Left ventricle myocardium inferior (tissue), 1 donor: ENCODE measurements around the gene RPS15A. TPM values are rescaled to one million over a fixed set of nuclear protein-coding genes. Genes with fewer than 3 reads are reported as not detected.

Experiments
- DNase-seq: peaks from one replicate; pipeline ENCODE4 v3.0.0-alpha.2; 2020
- H3K27ac ChIP-seq: fragments of 200-600 bp; replicated peaks from 2 replicates; pipeline ENCODE4 v1.8.0; 2021
- H3K27me3 ChIP-seq: fragments of 200-600 bp; 2 replicates; pipeline ENCODE4 v1.8.0; 2021; ENCODE audit warnings: low read depth
- H3K36me3 ChIP-seq: fragments of 200-600 bp; 2 replicates; pipeline ENCODE4 v1.8.0; 2021
- H3K4me1 ChIP-seq: fragments of 200-600 bp; 2 replicates; pipeline ENCODE4 v1.8.0; 2021
- H3K4me3 ChIP-seq: fragments of 200-600 bp; 2 replicates; pipeline ENCODE4 v1.8.0; 2021; ENCODE audit warnings: mild to moderate bottlenecking, moderate library complexity
- H3K9me3 ChIP-seq: fragments of 200-600 bp; replicated peaks from 2 replicates; pipeline ENCODE4 v1.8.0; 2021
- CTCF ChIP-seq: fragments of 200-600 bp; IDR thresholded peaks from 2 replicates; pipeline ENCODE4 v1.8.0; 2021; ENCODE audit warnings: antibody characterized with exemption, mild to moderate bottlenecking, borderline replicate concordance
- intact Hi-C: fragments of 100-400 bp; cut with micrococcal nuclease; formaldehyde crosslinking; loops from one replicate; pipeline ENCODE4 v1.11.0; 2022
- total RNA-seq: library from RNA; stranded (reverse); fragmentation: NEBNext Ultra II Directional; extraction: Animal tissue kit (Norgen Biotek cat#: 25700); gene quantifications from one replicate; pipeline ENCODE4 v1.2.1, GENCODE V29; 2021
- donor health status: DM: no; HTN: yes; CAD: no; lungs with severe emphysema.

Gene RPS15A
- total RNA-seq, 1 donor from 2014 or later = 683 TPM

DNA sequence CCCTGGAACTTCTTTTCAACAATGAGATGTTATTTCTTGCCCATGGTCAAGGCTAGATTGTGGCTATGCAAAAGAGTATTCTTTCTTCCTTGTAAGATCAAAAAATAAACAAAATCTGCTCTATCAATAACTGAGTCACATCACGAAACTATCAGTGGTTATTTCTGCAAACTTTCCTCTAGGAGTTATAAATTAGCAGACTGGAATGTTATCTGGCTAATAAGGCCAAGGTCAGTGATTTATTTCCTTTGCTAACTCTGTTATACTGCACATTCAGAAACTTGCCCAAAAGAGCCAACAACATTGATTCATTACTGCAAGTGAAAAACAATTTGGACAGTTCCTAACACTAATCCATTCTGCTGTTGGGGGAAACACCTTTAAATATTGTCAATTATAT, 6.2 kb upstream of the RPS15A start:
- no peak for DNase-seq
- Histone ChIP-seq H3K4me3 (no peak overlapping the region), H3K36me3 (peaks cover 64% of the 10 kb centered on the region), H3K27me3 (no peaks in the 10 kb centered on the region), H3K9me3 (no peaks in the 10 kb centered on the region), H3K4me1 (peaks cover 40% of the 10 kb centered on the region), H3K27ac (no peak overlapping the region)
- intact Hi-C loops = no loop called here
- TF ChIP-seq CTCF = no peak

DNA sequence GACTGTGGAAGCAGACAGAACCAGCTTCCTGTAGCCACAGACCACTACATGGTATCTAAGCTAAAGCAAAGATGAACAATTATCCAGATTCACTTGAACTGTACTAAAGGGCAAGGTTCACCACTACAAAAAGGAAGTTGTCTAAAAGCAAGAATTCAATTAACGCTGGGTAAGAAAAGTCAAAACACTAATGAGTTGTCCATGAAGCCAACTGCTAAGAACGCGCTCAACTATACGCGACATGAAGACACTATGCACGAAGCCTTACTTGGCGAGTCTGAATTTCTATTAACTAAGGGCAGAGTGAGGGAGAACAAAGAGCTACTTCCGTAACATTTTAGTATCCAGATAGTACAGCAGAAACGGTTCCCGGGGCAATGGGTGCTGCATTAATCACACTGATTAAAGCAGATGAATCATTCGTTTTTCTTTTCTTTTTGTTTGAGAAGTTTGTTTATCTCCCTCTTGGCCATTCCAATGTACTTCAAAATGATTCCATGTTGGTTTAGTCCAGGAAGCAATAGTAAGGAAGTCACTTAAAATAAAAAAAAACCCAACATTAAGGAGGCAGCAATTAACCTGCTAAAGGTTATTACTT, 2.8 kb upstream of the RPS15A start:
- Histone ChIP-seq H3K27me3 (no peaks in the 10 kb centered on the region), H3K4me3 (no peak overlapping the region), H3K36me3 (peaks cover 73% of the 10 kb centered on the region), H3K9me3 (no peaks in the 10 kb centered on the region), H3K4me1 (peaks cover 36% of the 10 kb centered on the region), H3K27ac (no peak overlapping the region)
- DNase-seq = no peak
- intact Hi-C loops = no loop called here
- no peak for TF ChIP-seq CTCF

DNA sequence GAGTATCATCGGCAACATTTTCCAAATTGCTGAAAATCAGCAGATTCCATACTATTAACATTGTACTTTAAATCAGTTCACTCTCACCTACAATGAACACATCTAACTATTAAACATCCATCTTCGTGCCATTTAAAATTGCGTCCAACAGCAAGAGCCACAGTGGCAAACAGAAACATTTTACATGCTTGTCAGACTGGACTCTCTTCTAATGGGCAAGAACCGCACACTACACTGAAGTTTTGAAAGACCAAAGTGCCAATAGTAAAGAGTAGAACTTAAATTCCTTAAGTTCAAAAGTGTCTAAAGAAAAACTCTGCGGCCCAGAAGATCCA, 652 bp downstream of the RPS15A start:
- Histone ChIP-seq H3K27me3 (no peaks in the 10 kb centered on the region), H3K27ac (peak overlapping the region; percentile 84), H3K9me3 (no peaks in the 10 kb centered on the region), H3K4me1 (peaks cover 62% of the 10 kb centered on the region), H3K4me3 (peak overlapping the region; percentile 97), H3K36me3 (peaks cover 74% of the 10 kb centered on the region)
- intact Hi-C loops = no loop called here
- DNase-seq = no peak
- TF ChIP-seq CTCF = no peak

GRCh38 chr16:18788828-18789514, 1.2 kb downstream of the RPS15A start:
- TF ChIP-seq CTCF = no peak
- intact Hi-C loops = no loop called here

GRCh38 chr16:18784917-18785623, 5.1 kb downstream of the RPS15A start:
- peaks cover 65% of the 10 kb centered on the region for H3K36me3 ChIP-seq
- intact Hi-C loops = no loop called here
- no peak for TF ChIP-seq CTCF
- H3K9me3 ChIP-seq = no peaks in the 10 kb centered on the region
- H3K4me1 ChIP-seq = peaks cover 68% of the 10 kb centered on the region
- DNase-seq = no peak
- H3K4me3 ChIP-seq = peak overlapping the region; percentile 7
- no peak overlapping the region for H3K27ac ChIP-seq
- H3K27me3 ChIP-seq = no peaks in the 10 kb centered on the region

More at GRCh38 chr16:18788828-18789514, 1.2 kb downstream of the RPS15A start:
- H3K36me3 ChIP-seq = peaks cover 74% of the 10 kb centered on the region
- no peaks in the 10 kb centered on the region for H3K27me3 ChIP-seq
- no peak for DNase-seq
- no peaks in the 10 kb centered on the region for H3K9me3 ChIP-seq
- H3K4me3 ChIP-seq = peak overlapping the region; percentile 97
- H3K4me1 ChIP-seq = peaks cover 67% of the 10 kb centered on the region
- H3K27ac ChIP-seq = peak overlapping the region; percentile 84
